Hematopoietic multipotent progenitor cell treated with erythropoietin and hydrocortisone succinate and interleukin-3 and kit ligand, for 4 days (in vitro differentiated cells): Measurements from ENCODE around the gene IQSEC2.

Experiments
- DNase-seq: peaks from one replicate; pipeline ENCODE4 v3.0.0-alpha.2; 2015

IQSEC2 gene

GRCh38 chrX:53239474-53239873 lies 41.9 kb downstream of the IQSEC2 start:
- peak; percentile 50 for DNase-seq

DNA sequence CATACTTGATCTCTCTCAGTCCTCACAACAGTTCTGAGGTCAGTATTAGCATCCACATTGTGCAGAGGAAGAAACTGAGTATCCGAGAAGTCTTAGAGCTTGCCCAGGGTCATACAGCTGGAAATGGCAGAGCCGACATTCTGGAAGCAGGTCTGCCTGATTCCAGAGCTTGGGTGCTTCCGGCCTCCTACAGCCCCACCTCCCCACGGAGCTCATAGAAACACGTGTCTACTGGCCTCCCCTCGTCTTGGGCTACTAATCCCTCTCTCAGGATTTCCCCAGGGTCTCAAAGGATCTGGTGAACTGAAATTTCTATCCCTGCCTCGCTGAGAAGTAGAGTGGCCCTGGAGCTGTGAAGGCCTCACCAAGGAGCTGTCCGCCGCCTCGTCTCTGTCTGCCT lies 44.3 kb downstream of the IQSEC2 start:
- no peak for DNase-seq

DNA sequence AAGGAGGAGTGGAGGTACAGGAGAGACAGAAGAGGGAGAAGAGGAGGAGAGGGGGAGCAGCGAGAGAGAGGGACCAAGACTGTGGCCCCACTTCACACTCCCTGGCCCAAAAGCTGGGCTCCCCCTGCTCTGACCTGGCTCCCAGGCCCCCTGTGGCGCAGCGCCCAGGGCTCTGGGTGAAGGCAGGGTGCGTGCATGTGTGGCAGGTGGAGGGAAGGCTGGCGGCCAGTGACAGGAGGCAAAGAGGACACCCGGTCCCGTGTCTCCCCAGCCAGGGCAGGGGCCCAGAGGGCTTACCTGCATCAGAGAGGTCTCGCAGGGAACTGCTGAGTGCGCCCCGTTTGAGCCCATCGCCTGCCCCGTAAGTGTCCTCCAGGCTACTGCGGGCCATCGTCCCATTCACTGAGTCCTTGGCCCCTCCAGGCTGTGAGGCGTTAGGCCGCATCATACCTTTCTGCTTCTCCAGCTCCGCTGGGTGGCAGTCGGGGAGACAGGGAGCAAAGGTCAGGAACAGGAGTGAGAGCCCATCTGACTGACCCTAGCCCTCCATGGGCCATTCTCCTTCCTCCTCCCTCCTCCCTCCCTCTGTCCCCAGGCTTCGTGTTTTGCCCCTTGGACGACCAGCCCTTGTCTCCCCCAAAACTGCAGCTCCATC lies 45.2 kb downstream of the IQSEC2 start:
- DNase-seq, result no peak

- no peak for DNase-seq
Measured at GRCh38 chrX:53235566-53235965, 45.8 kb downstream of the IQSEC2 start.

GRCh38 chrX:53234484-53234883 lies 46.9 kb downstream of the IQSEC2 start:
- DNase-seq, result no peak

DNA sequence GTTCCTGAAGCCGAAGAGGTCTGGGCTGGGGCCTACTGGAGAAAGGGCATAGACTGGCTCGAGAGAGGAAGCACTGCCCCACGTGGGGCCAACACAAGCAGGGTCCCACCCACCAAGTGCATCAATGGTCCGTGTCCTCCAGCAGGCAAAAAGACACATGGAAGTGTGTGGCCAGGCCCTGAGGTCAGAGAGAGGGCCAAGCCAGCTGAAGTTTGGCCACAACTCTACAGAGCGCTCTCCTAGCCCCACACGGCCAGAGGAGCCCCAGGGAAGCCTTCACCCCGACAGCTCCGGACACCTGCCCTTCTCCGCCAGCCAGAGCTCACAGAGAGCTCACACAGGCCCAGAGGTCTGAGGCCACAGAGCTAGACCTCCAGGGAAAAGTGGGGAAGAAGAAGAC lies 47.8 kb downstream of the IQSEC2 start:
- no peak for DNase-seq

DNA sequence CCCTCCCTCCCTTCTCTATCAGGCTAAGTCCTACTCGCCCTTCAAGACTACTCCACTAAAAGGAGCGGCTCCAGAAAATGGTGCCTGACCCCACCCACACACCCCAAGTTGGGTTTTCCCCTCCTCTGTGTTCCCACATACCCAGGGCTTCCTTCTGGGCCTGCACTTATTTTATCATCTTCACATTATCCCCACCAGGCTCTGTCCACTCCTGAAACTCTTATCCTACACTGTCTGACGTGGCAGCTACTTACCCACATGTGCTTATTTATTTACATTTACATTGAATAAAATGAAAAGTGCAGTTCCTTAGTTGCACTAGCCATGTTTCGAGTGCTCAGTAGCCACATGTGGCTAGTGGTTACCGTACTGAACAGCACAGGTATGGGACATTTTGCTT lies 51.3 kb downstream of the IQSEC2 start:
- peak; percentile 8 for DNase-seq

- DNase-seq, result peak; percentile 25
Measured at GRCh38 chrX:53227224-53227765, 54.1 kb downstream of the IQSEC2 start.

- DNase-seq, result peak; percentile 95
Measured at GRCh38 chrX:53224860-53225797, 56.3 kb downstream of the IQSEC2 start, which contains the start of gene KDM5C. Gene KDM5C, minus strand, starts transcription at chrX:53225207. Its CDS starts 318 bp downstream, at chrX:53224889.

DNA sequence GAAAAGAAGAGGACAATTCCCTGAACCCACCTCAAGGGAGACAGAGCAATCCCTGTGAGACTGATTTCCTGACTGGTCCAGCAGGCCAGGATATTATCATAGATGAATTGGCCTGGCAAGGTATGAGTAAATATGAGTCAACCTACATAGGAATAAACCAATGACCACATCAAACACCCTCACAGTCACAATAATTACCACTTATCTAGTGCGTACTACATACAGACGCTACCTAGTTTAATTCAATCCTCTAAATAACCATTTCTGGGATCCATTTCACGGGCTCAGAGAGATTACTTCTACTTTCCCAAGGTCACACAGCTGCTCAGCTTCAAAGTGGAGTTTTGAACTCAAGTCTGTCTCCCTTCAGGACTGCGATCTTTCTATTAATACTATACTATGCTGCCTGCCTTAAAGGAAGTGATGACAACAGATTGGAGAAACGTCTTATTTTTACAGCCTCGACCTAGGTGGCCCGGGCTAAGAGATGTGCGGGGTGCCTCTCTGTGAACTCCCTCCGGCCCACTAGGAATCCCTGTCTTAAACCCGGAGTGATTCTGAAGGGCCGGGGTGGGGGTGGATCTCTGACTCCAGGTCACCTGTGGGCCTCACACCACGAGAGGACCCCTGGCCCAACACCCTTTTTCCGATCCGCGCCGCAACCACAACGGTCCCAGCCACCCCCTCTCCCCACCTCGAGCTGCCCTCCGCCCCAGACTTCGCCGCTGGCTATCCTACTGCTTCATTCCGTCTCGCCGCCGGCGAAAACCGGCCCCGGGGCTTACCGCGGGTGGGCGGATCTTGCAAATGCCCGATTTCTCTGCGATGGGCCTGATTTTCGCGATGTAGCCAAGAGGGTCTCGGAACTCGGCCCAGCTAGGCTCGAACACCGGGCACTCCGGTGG lies 57.2 kb downstream of the IQSEC2 start:
- DNase-seq, result peak; percentile 3

GRCh38 chrX:53223068-53223693 lies 58.2 kb downstream of the IQSEC2 start:
- peak; percentile 9 for DNase-seq
